H1 (cell line): ENCODE measurements around the gene JAKMIP2.

Source experiments
- CTCF ChIP-seq, 3 experiments: IDR thresholded peaks; 1 replicate in 2 of 3; 2 replicates in 1 of 3; pipeline versions ENCODE4 v1.5.1 to v1.6.1; 2011; ENCODE audit warnings: low read length in 3 of 3, mild to moderate bottlenecking in 3 of 3, inconsistent platforms in 2 of 3, low read depth in 1 of 3, moderate library complexity in 1 of 3; ENCODE audit not compliant: insufficient read depth in 1 of 3; ENCODE audit errors: control extremely low read depth in 1 of 3
- MAFK ChIP-seq: IDR thresholded peaks from 2 replicates; pipeline ENCODE4 v1.6.1; 2012; ENCODE audit warnings: low read depth, mild to moderate bottlenecking, improper control_type of control experiment, low read length
- POLR2A ChIP-seq, 2 experiments: IDR thresholded peaks; 1 replicate in 1 of 2; 2 replicates in 1 of 2; pipeline ENCODE4 v1.6.1; 2011; ENCODE audit warnings: low read depth in 2 of 2, low read length in 2 of 2, mild to moderate bottlenecking in 2 of 2; ENCODE audit errors: control extremely low read depth in 1 of 2

- TF ChIP-seq MAFK = no peak
- no peak for TF ChIP-seq CTCF (IDR thresholded peaks at IDR 0.05; ENCODE audit: control extremely low read depth in 1 of 3, insufficient read depth in 1 of 3, low read depth in 1 of 3, low read length in 3 of 3)
- TF ChIP-seq POLR2A (IDR thresholded peaks at IDR 0.05; ENCODE audit: control extremely low read depth in 1 of 2, low read depth in 2 of 2, low read length in 2 of 2) = no peak
Observed at GRCh38 chr5:147575598-147575997, 206.9 kb downstream of the JAKMIP2 start.
